Skin of body (tissue), 2 donors: ENCODE measurements around the gene CASP14. TPM values are rescaled to one million over a fixed set of nuclear protein-coding genes. Genes with fewer than 3 reads are reported as not detected.
"Not testable (repeated sequence)": the region's sequence is repeated elsewhere in the genome, so short reads cannot be mapped to it uniquely, and the experiment has no call there.

Experiments
- DNase-seq: peaks from one replicate; lab custom pipeline; 2025; lab: John Stamatoyannopoulos, UW
- total RNA-seq: library from RNA; depleted of rRNA; stranded (reverse); fragments of >200 nt; gene quantifications from one replicate; pipeline ENCODE4 v1.2.3, GENCODE V29; 2014

Gene CASP14
- total RNA-seq, 1 donor from 2014 or later, result 29.3 TPM

DNA sequence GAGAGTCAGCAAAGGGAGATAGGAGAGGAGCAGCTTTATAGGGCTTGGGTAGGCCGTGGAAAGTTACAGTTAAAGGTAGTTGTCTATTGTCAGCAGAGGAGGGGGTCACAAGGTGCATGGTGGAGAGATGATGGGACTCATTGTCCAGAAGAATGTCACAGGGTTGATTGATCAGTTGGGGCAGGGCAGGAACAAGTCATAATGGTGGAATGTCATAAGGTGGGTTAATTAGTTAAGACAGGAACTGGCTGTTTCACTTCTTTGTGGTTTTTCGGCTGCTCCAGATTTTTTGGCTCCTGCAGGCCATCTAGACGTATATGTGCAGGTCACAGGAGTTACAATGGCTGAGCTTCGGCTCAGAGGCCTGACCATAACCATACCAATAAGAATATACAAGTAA, 21.1 kb downstream of the CASP14 start:
- DNase-seq, result not testable (repeated sequence)

DNA sequence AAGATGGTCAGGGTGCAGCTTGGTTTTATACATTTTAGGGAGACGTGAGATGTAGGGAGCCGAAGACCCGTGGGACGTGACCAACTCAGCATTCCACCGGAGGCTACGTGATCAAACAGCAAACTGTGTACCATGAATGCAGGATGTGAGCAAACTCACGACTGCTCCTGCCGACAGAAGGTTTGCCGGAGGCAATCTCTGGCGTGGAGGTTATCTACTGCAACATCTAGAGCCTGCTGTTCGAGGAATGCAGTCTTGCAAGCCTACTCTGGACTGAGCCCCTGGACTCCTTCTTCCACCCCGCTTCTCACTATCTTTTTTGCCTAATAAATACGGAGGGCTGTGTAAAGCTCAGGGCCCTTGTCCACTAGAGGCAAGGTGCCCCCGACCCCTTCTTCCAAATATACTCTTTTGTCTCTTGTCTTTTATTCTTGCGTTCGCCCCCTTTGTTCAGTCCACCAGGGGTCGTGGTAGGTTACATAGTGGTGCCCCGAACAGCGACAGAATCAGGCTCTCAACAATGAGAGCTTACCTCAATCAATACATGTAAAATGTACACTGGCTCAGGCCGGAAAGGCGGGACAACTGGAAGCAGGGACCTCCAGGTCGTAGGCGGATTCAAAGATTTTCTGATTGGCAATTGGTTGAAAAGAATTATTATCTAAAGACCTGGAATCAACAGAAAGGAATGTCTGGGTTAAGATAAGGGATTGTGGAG, 23.8 kb downstream of the CASP14 start:
- DNase-seq, result no peak

DNA sequence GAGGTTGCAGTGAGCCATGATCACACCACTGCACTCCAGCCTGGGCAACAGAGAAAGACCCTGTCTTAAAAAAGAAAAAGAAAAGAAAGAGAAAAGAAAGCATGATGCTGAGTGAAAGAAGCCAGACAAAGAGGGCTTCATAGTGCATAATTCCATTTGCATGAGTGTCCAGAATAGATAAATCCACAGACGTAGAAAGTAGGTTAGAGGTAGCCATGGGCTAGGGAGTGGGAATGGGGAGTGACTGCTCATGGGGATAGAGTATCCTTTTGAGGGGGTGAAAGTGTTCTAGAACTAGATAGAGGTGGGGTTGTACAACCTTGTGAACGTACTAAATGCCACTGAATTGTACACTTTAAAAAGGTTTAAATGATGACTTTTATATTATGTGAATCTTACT, 25.1 kb downstream of the CASP14 start:
- DNase-seq, result no peak

- no peak for DNase-seq
These were observed 26.5 kb downstream of the CASP14 start for GRCh38 chr19:15075806-15076205.

DNA sequence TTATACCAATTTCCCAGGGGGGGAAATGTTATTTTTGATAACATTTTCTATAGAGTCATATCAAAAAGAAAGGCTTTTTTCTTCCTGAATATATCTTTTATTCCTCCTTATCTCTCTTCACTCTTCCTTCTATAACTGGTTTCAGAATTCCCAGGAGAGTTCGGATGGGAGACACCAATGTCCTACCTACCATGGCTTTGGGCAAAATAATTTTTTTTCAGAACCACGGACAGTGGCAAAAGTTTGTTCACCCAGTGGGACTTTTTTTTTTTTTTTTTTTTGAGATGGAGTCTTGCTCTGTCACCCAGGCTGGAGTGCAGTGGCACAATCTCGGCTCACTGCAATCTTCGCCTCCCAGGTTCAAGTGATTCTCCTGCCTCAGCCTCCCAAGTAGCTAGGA, 30.7 kb downstream of the CASP14 start:
- not testable (repeated sequence) for DNase-seq

DNA sequence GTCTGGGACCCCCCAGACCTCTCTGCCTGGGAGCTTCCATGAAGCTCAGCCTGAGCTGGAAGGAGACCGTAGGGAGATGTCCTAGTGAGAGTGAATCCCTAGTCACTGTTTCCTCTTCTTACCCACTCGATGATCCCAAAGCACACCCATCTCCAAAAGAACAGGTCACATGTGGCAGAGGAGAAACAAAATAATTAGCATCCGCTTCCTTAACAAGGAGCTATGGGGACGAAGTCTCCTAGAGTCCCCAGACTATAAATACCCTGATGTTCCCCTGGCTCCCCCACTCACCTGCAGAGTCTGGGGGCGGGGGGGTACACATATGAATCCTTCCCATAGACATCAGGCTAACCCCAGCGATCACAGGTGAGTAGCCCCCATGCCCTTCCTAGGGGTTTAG, 32.6 kb downstream of the CASP14 start, which contains the start of gene OR1I1:
TSS of gene OR1I1 (plus strand) at position 301 of the 400 bp plus-strand sequence. CDS start 4,855 bp downstream, outside the sequence.
- no peak for DNase-seq

- no peak for DNase-seq
These were observed 37.9 kb downstream of the CASP14 start for GRCh38 chr19:15087182-15087581.

DNA sequence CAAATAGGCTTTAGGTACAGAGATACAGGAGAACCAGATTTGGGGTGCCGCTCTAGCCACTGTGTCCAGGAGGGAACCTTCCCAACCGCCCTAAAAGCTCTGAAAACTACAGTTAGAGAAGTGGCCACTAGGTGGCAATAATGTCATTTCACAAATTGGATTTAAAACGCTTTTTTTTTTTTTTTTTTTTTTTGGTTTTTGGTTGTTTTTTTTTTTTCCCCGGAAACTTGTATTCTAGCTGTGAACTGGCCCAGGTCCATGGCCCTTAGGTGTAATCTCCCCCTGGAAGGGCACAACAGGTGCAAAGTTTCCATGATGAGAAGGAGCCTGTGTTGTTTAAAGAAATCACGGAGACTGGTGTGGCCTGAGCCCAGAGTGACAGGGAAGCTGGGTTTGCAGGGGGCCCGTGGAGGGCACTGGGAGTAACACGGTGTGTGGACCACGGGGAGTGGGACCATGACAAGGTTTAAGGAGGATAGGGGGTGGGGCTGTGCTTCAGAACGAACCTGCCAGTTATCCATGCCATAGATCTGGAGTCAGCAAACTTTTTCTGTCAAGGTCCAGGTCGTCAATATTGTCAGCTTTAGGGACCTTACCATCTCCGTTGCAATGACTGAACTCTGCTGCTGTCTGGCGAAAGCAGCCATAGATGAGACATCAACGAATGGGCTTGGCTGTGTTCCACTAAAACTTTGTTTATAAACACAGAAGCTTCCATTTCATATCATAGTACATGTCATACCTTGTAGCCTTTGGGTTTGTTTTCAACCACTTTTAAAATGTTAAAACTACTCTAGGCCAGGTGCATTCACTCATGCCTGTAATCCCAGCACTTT, 42.9 kb downstream of the CASP14 start:
- peak; percentile 33 for DNase-seq

DNA sequence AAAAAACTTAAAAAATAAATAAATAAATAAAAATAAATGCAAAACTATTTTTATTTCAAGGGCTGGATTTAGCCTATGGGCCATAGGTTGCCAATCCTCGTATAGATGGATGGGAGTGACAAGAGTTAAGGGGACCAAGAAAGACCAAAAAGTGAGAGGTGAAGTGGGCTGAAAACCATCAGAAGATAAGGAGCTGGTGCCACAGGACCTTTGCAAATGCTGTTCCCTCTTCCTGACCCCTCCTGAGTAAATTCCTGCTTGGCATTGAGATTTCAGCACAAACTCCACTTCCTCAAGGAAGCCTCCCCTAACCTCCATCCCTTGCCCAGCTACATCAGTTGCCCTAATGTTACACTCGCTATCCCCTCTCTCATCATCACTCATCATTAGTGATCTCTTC, 43.7 kb downstream of the CASP14 start:
- DNase-seq, result no peak

- DNase-seq, result no peak
These were observed 46.9 kb downstream of the CASP14 start for GRCh38 chr19:15096223-15096622.

- DNase-seq, result not testable (repeated sequence)
These were observed 48.7 kb downstream of the CASP14 start for GRCh38 chr19:15097980-15098379.

GRCh38 chr19:15098460-15098859, 49.2 kb downstream of the CASP14 start:
- no peak for DNase-seq

DNA sequence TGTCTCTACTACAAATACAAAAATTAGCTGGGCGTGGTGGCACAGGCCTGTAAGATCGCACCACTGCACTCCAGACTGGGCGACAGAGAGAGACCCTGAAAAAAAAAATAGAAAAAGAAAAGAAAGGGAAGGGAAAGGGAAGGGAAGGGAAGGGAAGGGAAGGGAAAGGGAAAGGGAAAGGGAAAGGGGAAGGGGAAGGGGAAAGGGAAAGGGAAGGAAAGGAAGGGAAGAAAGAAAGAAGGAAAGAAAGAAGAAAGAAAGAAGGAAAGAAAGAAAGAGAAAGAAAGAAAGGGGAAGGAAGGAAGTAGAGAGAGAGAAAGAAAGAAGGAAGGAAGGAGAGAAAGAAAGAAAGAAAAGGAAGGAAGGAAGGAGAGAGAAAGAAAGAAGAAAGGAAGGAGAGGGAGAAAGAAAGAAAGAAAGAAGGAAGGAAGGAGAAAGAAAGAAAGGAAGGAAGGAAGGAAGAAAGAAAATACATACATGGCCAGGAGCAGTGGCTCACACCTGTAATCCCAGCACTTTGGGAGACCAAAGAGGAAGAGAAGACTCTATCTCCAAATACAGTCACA, 49.8 kb downstream of the CASP14 start:
- DNase-seq, result no peak

- no peak for DNase-seq
These were observed 52.3 kb downstream of the CASP14 start for GRCh38 chr19:15101479-15102082.

DNA sequence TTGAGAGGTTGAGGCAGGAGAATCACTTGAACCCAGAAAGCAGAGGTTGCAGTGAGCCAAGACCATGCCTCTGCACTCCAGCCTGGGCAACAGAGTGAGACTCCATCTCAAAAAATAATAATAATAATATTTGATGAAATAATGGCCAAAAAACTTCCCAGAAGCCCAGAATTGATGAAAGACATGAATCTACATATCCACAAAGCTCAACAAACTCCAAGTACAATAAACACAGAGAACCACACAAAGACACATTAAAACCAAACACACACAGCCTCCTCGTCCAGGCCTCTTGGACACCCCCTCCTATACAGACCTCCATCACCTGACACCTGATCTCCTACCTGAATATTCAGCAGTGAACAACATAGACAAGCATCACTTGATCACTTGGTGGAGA, 54.7 kb downstream of the CASP14 start:
- DNase-seq, result no peak

- DNase-seq, result no peak
These were observed 55.1 kb downstream of the CASP14 start for GRCh38 chr19:15104411-15104810.

GRCh38 chr19:15105044-15105443, 55.8 kb downstream of the CASP14 start:
- DNase-seq, result no peak

DNA sequence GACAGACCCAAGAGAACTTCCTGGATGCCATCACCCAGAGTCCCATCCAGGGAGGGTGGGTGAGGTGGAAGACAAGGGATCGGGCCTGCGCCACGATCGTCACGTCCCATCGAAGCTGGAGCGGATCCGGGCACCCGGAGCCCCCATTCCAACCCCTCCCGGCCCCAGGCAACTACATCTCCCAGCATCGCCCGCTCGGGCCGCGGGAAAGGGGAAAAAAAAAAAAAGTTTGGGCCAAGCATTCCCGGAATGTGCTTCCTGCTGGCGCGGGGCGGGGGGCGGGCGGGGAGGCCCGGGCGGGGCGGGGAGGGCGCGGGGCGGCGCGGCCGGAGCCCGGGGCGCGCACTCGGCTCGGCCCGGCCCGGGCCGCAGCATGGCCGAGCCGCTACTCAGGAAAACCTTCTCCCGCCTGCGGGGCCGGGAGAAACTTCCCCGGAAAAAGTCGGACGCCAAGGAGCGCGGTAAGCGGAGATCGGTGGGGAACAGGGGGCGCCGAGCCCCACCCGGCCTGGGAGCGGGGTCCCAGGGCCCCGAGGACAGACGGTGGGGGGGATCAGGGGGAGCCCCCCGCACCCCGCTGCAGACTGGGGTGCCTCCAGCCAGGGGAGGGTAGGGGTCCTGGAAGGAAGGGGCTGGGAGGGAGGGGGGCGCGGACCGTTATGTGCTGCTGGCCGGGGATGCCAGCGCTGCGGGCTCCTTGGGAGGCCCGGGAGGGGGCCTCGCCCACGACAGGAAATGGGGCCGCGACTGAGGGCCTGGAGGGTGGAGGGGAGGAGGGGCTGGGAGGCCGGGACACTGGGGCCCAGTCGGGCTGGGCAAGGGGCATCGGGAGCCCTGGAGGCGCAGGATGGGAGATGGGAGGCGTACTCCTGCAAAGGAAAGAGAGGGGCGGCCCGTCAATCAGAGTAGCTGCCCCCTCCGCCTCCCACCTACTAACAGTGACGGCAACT, 58.1 kb downstream of the CASP14 start, which contains the start of gene SYDE1:
TSS of gene SYDE1 (plus strand) at position 341 of the 950 bp plus-strand sequence. CDS start at position 374, 33 bp downstream.
- peak; percentile 13 for DNase-seq
